T-cell (primary cell): ENCODE data around the gene IRX4. TPM values are rescaled to one million over a fixed set of nuclear protein-coding genes. Genes with fewer than 3 reads are reported as not detected.
A peak's percentile ranks its signal among the peaks of the same experiment; 100 is the strongest.

Source experiments
- ATAC-seq, 4 experiments: fragments of 200-7000 bp in 3 of 4; fragments of 150-1000 bp in 1 of 4; cut with Tn5 transposase; replicated peaks in 1 of 4; 1 replicate in 3 of 4; 2 replicates in 1 of 4; pipeline ENCODE4 v1.10.0; 2021; ENCODE audit warnings: moderate library complexity in 3 of 4, mild to moderate bottlenecking in 2 of 4, moderate number of reproducible peaks in 1 of 4
- CTCF ChIA-PET, 2 donors: fragments of 300-600 bp; sonication (Branson Sonifier 250); formaldehyde crosslinking; loops; one replicate each; lab custom pipeline; 2022; ENCODE audit warnings: antibody characterized with exemption in 2 of 2; lab: Charles Lee
- POLR2A ChIA-PET, 2 donors: fragments of 300-600 bp; sonication (Branson Sonifier 250); formaldehyde crosslinking; loops; one replicate each; lab custom pipeline; 2022; ENCODE audit warnings: antibody characterized with exemption in 2 of 2; lab: Charles Lee
- DNase-seq, 35 experiments: peaks; one replicate each; pipeline versions ENCODE4 v3.0.0 to v3.0.0-alpha.2; 2013 to 2023
- H3K27ac ChIP-seq: one replicate; pipeline ENCODE4 v1.5.1; 2013; ENCODE audit warnings: low read length
- H3K27me3 ChIP-seq, 2 experiments: replicated peaks in 1 of 2; 1 replicate in 1 of 2; 2 replicates in 1 of 2; pipeline versions ENCODE4 v1.6.1 to v1.7.0; 2013; ENCODE audit warnings: low read length in 1 of 2, mixed read lengths in 1 of 2; ENCODE audit not compliant: control insufficient read depth in 2 of 2, insufficient read depth in 2 of 2; ENCODE audit errors: extremely low read depth in 1 of 2
- H3K36me3 ChIP-seq, 2 donors: 1 replicate in 1 of 2; 2 replicates in 1 of 2; pipeline versions ENCODE4 v1.6.1 to v1.7.0; 2013; ENCODE audit warnings: low read length in 1 of 2; ENCODE audit not compliant: control insufficient read depth in 2 of 2, insufficient read depth in 1 of 2; ENCODE audit errors: extremely low read depth in 1 of 2
- H3K4me1 ChIP-seq, 2 experiments: 1 replicate in 1 of 2; 2 replicates in 1 of 2; pipeline versions ENCODE4 v1.6.1 to v1.7.0; 2013; ENCODE audit warnings: low read length in 2 of 2, mixed read lengths in 1 of 2; ENCODE audit not compliant: insufficient read depth in 2 of 2, control insufficient read depth in 1 of 2; ENCODE audit errors: extremely low read depth in 1 of 2
- H3K4me3 ChIP-seq, 2 donors: 1 replicate in 1 of 2; 2 replicates in 1 of 2; pipeline versions ENCODE4 v1.5.1 to v1.7.0; 2013; ENCODE audit warnings: mild to moderate bottlenecking in 2 of 2, low read length in 1 of 2, moderate library complexity in 1 of 2; ENCODE audit not compliant: control insufficient read depth in 1 of 2; ENCODE audit errors: extremely low read depth in 1 of 2
- H3K9me3 ChIP-seq: 2 replicates; pipeline ENCODE4 v1.7.0; 2013
- H3K27ac Mint-ChIP-seq, 2 donors: one replicate each; pipeline ENCODE4 v1.8.0; 2020 to 2021; ENCODE audit warnings: mild to moderate bottlenecking in 2 of 2, mixed read lengths in 2 of 2
- H3K27me3 Mint-ChIP-seq, 2 donors: one replicate each; pipeline ENCODE4 v1.8.0; 2021 to 2022; ENCODE audit warnings: mixed read lengths in 2 of 2
- H3K36me3 Mint-ChIP-seq: one replicate; pipeline ENCODE4 v1.8.0; 2021; ENCODE audit warnings: mixed read lengths
- H3K4me1 Mint-ChIP-seq, 3 donors: one replicate each; pipeline ENCODE4 v1.8.0; 2020 to 2022; ENCODE audit warnings: mixed read lengths in 3 of 3, mild to moderate bottlenecking in 1 of 3
- H3K4me3 Mint-ChIP-seq, 3 donors: one replicate each; pipeline ENCODE4 v1.8.0; 2020 to 2022; ENCODE audit warnings: mild to moderate bottlenecking in 3 of 3, mixed read lengths in 3 of 3, moderate library complexity in 3 of 3
- H3K9me3 Mint-ChIP-seq, 3 donors: one replicate each; pipeline ENCODE4 v1.8.0; 2020 to 2022; ENCODE audit warnings: mixed read lengths in 3 of 3
- WGBS: methylation state at CpG from one replicate; pipeline ENCODE4 v1.1.5; 2013; ENCODE audit warnings: missing lambda C conversion rate; ENCODE audit not compliant: insufficient coverage; 5-methylcytosine and 5-hydroxymethylcytosine counted together
- total RNA-seq, 35 experiments: library from RNA in 6 of 35; stranded (reverse) in 6 of 35; fragments of 120-200 nt in 1 of 35; gene quantifications; one replicate each; pipeline versions ENCODE4 v1.2.1 to v1.2.4 and lab custom pipeline; 2013 to 2026

IRX4 gene
- total RNA-seq, 5 donors from 2014 or later (not counting 1 experiment from before 2014, with no cell fraction given) = not detected

- H3K27me3 Mint-ChIP-seq = peaks cover 24 to 36% of the 10 kb centered on the region in 2 donors
- H3K4me1 Mint-ChIP-seq = peaks cover 0 to 2% (median 0%) of the 10 kb centered on the region in 3 donors
- Histone ChIP-seq H3K27ac (no peak overlapping the region), H3K4me1 (no peaks in the 10 kb centered on the region), H3K27me3 (peaks cover 2 to 71% of the 10 kb centered on the region in 2 experiments), H3K36me3 (no peaks in the 10 kb centered on the region), H3K9me3 (no peaks in the 10 kb centered on the region), H3K4me3 (no peak overlapping the region)
- DNase-seq = no peak
- 68% methylated on average over 46 of the region's 49 CpGs for WGBS
- H3K4me3 Mint-ChIP-seq = no peak overlapping the region
- H3K36me3 Mint-ChIP-seq = no peaks in the 10 kb centered on the region
- CTCF ChIA-PET = no interaction called here
- H3K27ac Mint-ChIP-seq = no peak overlapping the region
- POLR2A ChIA-PET = no interaction called here
- peak in 1 of 4 experiments; percentile 16 for ATAC-seq
- no peaks in the 10 kb centered on the region for H3K9me3 Mint-ChIP-seq
These were observed 26.0 kb downstream of the IRX4 start for GRCh38 chr5:1856596-1857255.

- no peak overlapping the region for H3K27ac ChIP-seq
- H3K27me3 ChIP-seq = peaks cover 2 to 70% of the 10 kb centered on the region in 2 experiments
- 88% methylated on average over 9 of the region's 17 CpGs for WGBS
- H3K27me3 Mint-ChIP-seq = peaks cover 25 to 43% of the 10 kb centered on the region in 2 donors
- DNase-seq = no peak
- H3K36me3 Mint-ChIP-seq = no peaks in the 10 kb centered on the region
- H3K9me3 Mint-ChIP-seq = no peaks in the 10 kb centered on the region
- H3K27ac Mint-ChIP-seq = no peak overlapping the region
- no peak for ATAC-seq
- H3K4me3 Mint-ChIP-seq = no peak overlapping the region
- peaks cover 0 to 3% of the 10 kb centered on the region in 2 experiments for H3K4me1 ChIP-seq
- CTCF ChIA-PET = no interaction called here
- H3K4me3 ChIP-seq = no peak overlapping the region
- no peaks in the 10 kb centered on the region for H3K36me3 ChIP-seq
- H3K9me3 ChIP-seq = no peaks in the 10 kb centered on the region
- peaks cover 0 to 2% (median 0%) of the 10 kb centered on the region in 3 donors for H3K4me1 Mint-ChIP-seq
- POLR2A ChIA-PET = no interaction called here
These were observed 27.1 kb downstream of the IRX4 start for GRCh38 chr5:1855596-1855995.

GRCh38 chr5:1855075-1855474 lies 27.6 kb downstream of the IRX4 start:
- Mint-ChIP-seq H3K36me3 (no peaks in the 10 kb centered on the region), H3K4me3 (no peak overlapping the region), H3K9me3 (no peaks in the 10 kb centered on the region), H3K4me1 (peaks cover 0 to 2% (median 0%) of the 10 kb centered on the region in 3 donors), H3K27ac (no peak overlapping the region), H3K27me3 (peaks cover 25 to 46% of the 10 kb centered on the region in 2 donors)
- Histone ChIP-seq H3K27ac (no peak overlapping the region), H3K27me3 (peaks cover 2 to 69% of the 10 kb centered on the region in 2 experiments), H3K4me3 (no peak overlapping the region), H3K9me3 (no peaks in the 10 kb centered on the region), H3K4me1 (peaks cover 0 to 3% of the 10 kb centered on the region in 2 experiments), H3K36me3 (no peaks in the 10 kb centered on the region)
- ATAC-seq (no peak), DNase-seq (no peak)
- WGBS = no CpG with 5 or more reads among the region's 3 CpGs
- POLR2A ChIA-PET = no interaction called here
- CTCF ChIA-PET = no interaction called here

- ChIA-PET CTCF (no interaction called here), POLR2A (no interaction called here)
- Histone ChIP-seq H3K27me3 (peaks cover 2 to 74% of the 10 kb centered on the region in 2 experiments), H3K27ac (no peak overlapping the region), H3K36me3 (no peaks in the 10 kb centered on the region), H3K9me3 (no peaks in the 10 kb centered on the region), H3K4me1 (peaks cover 0 to 3% of the 10 kb centered on the region in 2 experiments), H3K4me3 (no peak overlapping the region)
- Mint-ChIP-seq H3K4me3 (no peak overlapping the region), H3K36me3 (no peaks in the 10 kb centered on the region), H3K9me3 (no peaks in the 10 kb centered on the region), H3K27me3 (peaks cover 29 to 60% of the 10 kb centered on the region in 2 donors), H3K27ac (no peak overlapping the region), H3K4me1 (peaks cover 0 to 2% (median 0%) of the 10 kb centered on the region in 3 donors)
- WGBS = 54% methylated on average over 5 of the region's 8 CpGs
- ATAC-seq = no peak
- no peak for DNase-seq
These were observed 29.2 kb downstream of the IRX4 start for GRCh38 chr5:1853531-1853930.

- no peaks in the 10 kb centered on the region for H3K9me3 Mint-ChIP-seq
- no peak for DNase-seq
- Histone ChIP-seq H3K27me3 (peaks cover 2 to 81% of the 10 kb centered on the region in 2 experiments), H3K4me1 (peaks cover 0 to 3% of the 10 kb centered on the region in 2 experiments), H3K36me3 (no peaks in the 10 kb centered on the region), H3K4me3 (no peak overlapping the region), H3K9me3 (no peaks in the 10 kb centered on the region), H3K27ac (no peak overlapping the region)
- 66% methylated on average over 11 of the region's 23 CpGs for WGBS
- no peaks in the 10 kb centered on the region for H3K36me3 Mint-ChIP-seq
- POLR2A ChIA-PET = no interaction called here
- H3K27me3 Mint-ChIP-seq = peaks cover 36 to 68% of the 10 kb centered on the region in 2 donors
- peaks cover 0 to 2% (median 0%) of the 10 kb centered on the region in 3 donors for H3K4me1 Mint-ChIP-seq
- CTCF ChIA-PET = no interaction called here
- H3K4me3 Mint-ChIP-seq = no peak overlapping the region
- no peak for ATAC-seq
- H3K27ac Mint-ChIP-seq = no peak overlapping the region
These were observed 30.3 kb downstream of the IRX4 start for GRCh38 chr5:1852324-1852947.

GRCh38 chr5:1851290-1851934 lies 31.3 kb downstream of the IRX4 start:
- H3K4me3 ChIP-seq = no peak overlapping the region
- Mint-ChIP-seq H3K4me3 (no peak overlapping the region), H3K27me3 (peaks cover 36 to 70% of the 10 kb centered on the region in 2 donors), H3K4me1 (peaks cover 0 to 2% (median 0%) of the 10 kb centered on the region in 3 donors), H3K9me3 (no peaks in the 10 kb centered on the region), H3K27ac (peak overlapping the region in 1 of 2 donors; percentile 34), H3K36me3 (no peaks in the 10 kb centered on the region)
- ChIA-PET POLR2A (no interaction called here), CTCF (no interaction called here)
- peaks cover 2 to 77% of the 10 kb centered on the region in 2 experiments for H3K27me3 ChIP-seq
- H3K27ac ChIP-seq = no peak overlapping the region
- no peak for ATAC-seq
- no peak for DNase-seq
- H3K4me1 ChIP-seq = peaks cover 0 to 3% of the 10 kb centered on the region in 2 experiments
- WGBS = 6% methylated on average over 22 of the region's 34 CpGs
- H3K9me3 ChIP-seq = no peaks in the 10 kb centered on the region
- H3K36me3 ChIP-seq = no peaks in the 10 kb centered on the region
